ENCODE data around the gene MIEF2.

The MIEF2 gene

DNA sequence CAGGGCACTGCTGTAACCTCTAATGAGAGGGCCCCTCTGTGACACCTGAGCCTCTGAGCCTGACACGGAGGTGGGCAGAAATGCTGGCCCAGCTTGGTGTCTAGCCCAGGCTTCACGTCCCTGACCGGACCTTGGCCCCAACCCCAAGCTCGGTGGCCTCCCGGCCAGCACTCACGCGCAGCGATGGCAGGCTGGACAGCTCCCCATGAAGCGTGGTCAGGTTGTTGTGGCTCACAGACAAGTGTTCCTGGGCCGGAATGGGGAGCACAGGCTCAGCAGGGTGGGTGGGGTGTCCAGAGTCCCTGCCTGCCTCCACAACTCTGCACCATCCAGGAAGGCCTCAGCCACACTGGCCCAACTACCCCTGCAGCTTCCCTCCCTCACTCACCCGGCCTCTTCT lies 4.1 kb upstream of the MIEF2 start:
- peaks cover 46 to 54% of the 10 kb centered on the region in 2 donors for H3K36me3 ChIP-seq (replicated peaks in 1 of 2; ENCODE audit: control insufficient read depth in 2 of 2, insufficient read depth in 2 of 2, low read length in 2 of 2)
- peak overlapping the region; percentile 8 for H3K23ac ChIP-seq (ENCODE audit: low read depth, low read length, poor library complexity)
- H3K18ac ChIP-seq (ENCODE audit: low read length) = no peak overlapping the region
- H3K27me3 ChIP-seq (ENCODE audit: control insufficient read depth in 3 of 3, insufficient read depth in 3 of 3, low read depth in 1 of 3, low read length in 3 of 3) = no peaks in the 10 kb centered on the region
- no peak overlapping the region for H3K4ac ChIP-seq (ENCODE audit: low read length)
- H2BK120ac ChIP-seq (ENCODE audit: low read depth, low read length) = no peak overlapping the region
- no peak overlapping the region for H3K9ac ChIP-seq (ENCODE audit: low read depth, low read length, poor library complexity)
- H3K9me3 ChIP-seq (replicated peaks in 1 of 2; ENCODE audit: control insufficient read depth in 2 of 2, insufficient read depth in 1 of 2, low read depth in 1 of 2, low read length in 2 of 2) = no peaks in the 10 kb centered on the region
- peaks cover 21% of the 10 kb centered on the region for H3K79me1 ChIP-seq (ENCODE audit: low read depth, low read length)
- no peak overlapping the region for H2BK12ac ChIP-seq (ENCODE audit: low read length)
- no CpG with 5 or more reads among the region's 11 CpGs for WGBS, 2 donors (ENCODE audit: extremely low coverage in 2 of 2, insufficient read length in 2 of 2, insufficient replicate concordance in 1 of 2)
- no peak overlapping the region for H3K27ac ChIP-seq (replicated peaks; ENCODE audit: low read length)
- H2AK5ac ChIP-seq (ENCODE audit: low read depth, low read length) = no peak overlapping the region
- H2AFZ ChIP-seq (ENCODE audit: low read length) = no peak overlapping the region
- no peak overlapping the region for H4K8ac ChIP-seq (ENCODE audit: low read depth, low read length)
- H3K14ac ChIP-seq (ENCODE audit: low read length) = peak overlapping the region; percentile 71
- peaks cover 9 to 16% of the 10 kb centered on the region in 2 donors for H3K4me1 ChIP-seq (ENCODE audit: control insufficient read depth in 2 of 2, insufficient read depth in 1 of 2, low read depth in 1 of 2, low read length in 2 of 2)
- peak overlapping the region in 1 of 2 donors; percentile 37 for H3K4me3 ChIP-seq (ENCODE audit: low read length in 2 of 2)
- H2BK5ac ChIP-seq (ENCODE audit: low read length) = no peak overlapping the region
- no peak for DNase-seq (ENCODE audit: low spot score)
- H3K4me2 ChIP-seq (ENCODE audit: insufficient read depth, low read length, poor library complexity, severe bottlenecking) = peak overlapping the region; percentile 11
- H2BK15ac ChIP-seq (ENCODE audit: low read length) = no peak overlapping the region
- no peak overlapping the region for H4K91ac ChIP-seq (ENCODE audit: low read depth, low read length, poor library complexity)

DNA sequence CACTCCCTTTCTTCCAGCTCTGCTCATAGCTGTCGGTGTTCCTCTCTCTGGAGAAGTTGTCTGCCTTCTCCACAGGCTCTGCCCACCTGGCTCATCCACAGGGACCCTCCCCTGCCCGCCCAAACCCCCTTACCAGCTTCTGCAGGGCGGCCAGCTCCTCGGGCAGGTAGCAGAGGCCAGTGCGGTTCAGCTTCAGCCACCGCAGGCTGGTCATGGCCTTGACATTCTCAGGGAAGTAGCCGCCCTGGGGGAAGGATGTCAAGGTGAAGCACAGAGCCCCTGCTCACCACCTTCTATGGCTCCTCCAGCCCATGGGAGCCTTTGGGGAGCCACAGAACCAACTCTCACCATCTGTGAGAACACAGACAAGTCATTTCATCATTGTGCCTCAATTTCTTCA lies 3.7 kb upstream of the MIEF2 start:
- peak overlapping the region in 1 of 2 donors; percentile 37 for H3K4me3 ChIP-seq (ENCODE audit: low read length in 2 of 2)
- H3K4me2 ChIP-seq (ENCODE audit: insufficient read depth, low read length, poor library complexity, severe bottlenecking) = peak overlapping the region; percentile 87
- peak overlapping the region; percentile 71 for H3K14ac ChIP-seq (ENCODE audit: low read length)
- H2BK120ac ChIP-seq (ENCODE audit: low read depth, low read length) = no peak overlapping the region
- WGBS, 2 donors (ENCODE audit: extremely low coverage in 2 of 2, insufficient read length in 2 of 2, insufficient replicate concordance in 1 of 2) = no CpG with 5 or more reads among the region's 7 CpGs
- no peaks in the 10 kb centered on the region for H3K27me3 ChIP-seq (ENCODE audit: control insufficient read depth in 3 of 3, insufficient read depth in 3 of 3, low read depth in 1 of 3, low read length in 3 of 3)
- no peak overlapping the region for H2AK5ac ChIP-seq (ENCODE audit: low read depth, low read length)
- H3K4ac ChIP-seq (ENCODE audit: low read length) = no peak overlapping the region
- H2BK5ac ChIP-seq (ENCODE audit: low read length) = no peak overlapping the region
- H3K9me3 ChIP-seq (replicated peaks in 1 of 2; ENCODE audit: control insufficient read depth in 2 of 2, insufficient read depth in 1 of 2, low read depth in 1 of 2, low read length in 2 of 2) = no peaks in the 10 kb centered on the region
- no peak overlapping the region for H2BK12ac ChIP-seq (ENCODE audit: low read length)
- H3K79me1 ChIP-seq (ENCODE audit: low read depth, low read length) = peaks cover 21% of the 10 kb centered on the region
- H3K23ac ChIP-seq (ENCODE audit: low read depth, low read length, poor library complexity) = peak overlapping the region; percentile 8
- H3K36me3 ChIP-seq (replicated peaks in 1 of 2; ENCODE audit: control insufficient read depth in 2 of 2, insufficient read depth in 2 of 2, low read length in 2 of 2) = peaks cover 42 to 50% of the 10 kb centered on the region in 2 donors
- no peak overlapping the region for H3K27ac ChIP-seq (replicated peaks; ENCODE audit: low read length)
- peaks cover 11 to 20% of the 10 kb centered on the region in 2 donors for H3K4me1 ChIP-seq (ENCODE audit: control insufficient read depth in 2 of 2, insufficient read depth in 1 of 2, low read depth in 1 of 2, low read length in 2 of 2)
- H3K9ac ChIP-seq (ENCODE audit: low read depth, low read length, poor library complexity) = no peak overlapping the region
- H4K8ac ChIP-seq (ENCODE audit: low read depth, low read length) = no peak overlapping the region
- no peak overlapping the region for H2BK15ac ChIP-seq (ENCODE audit: low read length)
- DNase-seq (ENCODE audit: low spot score) = no peak
- H4K91ac ChIP-seq (ENCODE audit: low read depth, low read length, poor library complexity) = no peak overlapping the region
- H2AFZ ChIP-seq (ENCODE audit: low read length) = no peak overlapping the region
- H3K18ac ChIP-seq (ENCODE audit: low read length) = peak overlapping the region; percentile 28

DNA sequence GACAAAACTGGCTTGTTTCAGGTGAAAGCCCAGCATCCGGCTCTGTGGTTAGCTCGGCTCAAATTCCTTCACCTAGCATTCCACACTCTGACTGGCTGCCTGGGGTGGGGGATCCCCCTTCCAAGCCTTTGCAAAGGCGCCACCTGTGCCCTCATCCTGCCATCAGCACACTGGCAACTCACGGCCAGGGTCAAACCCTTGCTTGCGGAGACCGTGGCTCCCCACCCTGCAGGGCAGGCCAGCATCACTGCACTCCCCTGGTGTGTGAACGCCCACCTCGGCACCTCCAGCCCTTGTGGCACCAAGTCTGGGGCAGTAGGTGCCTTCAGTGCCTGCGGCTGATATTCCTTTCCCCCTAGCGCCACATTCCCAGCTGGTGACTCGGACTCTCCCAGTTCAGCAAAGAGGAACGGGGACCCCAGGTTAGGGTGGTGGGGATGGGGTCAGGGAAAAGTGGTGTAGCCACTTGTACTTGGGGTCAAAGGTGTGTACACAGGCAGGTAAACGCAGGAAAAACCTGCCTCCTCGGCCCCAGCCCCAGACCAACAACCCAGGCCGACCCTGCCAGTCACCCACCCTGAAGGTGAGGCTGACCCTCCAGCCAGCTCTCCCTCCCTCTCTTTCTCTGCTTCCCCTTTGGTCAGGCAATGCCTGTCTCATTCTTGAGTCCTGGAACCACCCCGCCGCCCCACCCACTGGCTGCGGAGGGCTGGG lies 3.0 kb upstream of the MIEF2 start:
- no peak for DNase-seq (ENCODE audit: low spot score)
- H2BK5ac ChIP-seq (ENCODE audit: low read length) = no peak overlapping the region
- peak overlapping the region; percentile 85 for H3K9ac ChIP-seq (ENCODE audit: low read depth, low read length, poor library complexity)
- peak overlapping the region; percentile 76 for H3K18ac ChIP-seq (ENCODE audit: low read length)
- H3K23ac ChIP-seq (ENCODE audit: low read depth, low read length, poor library complexity) = peak overlapping the region; percentile 47
- peaks cover 12 to 21% of the 10 kb centered on the region in 2 donors for H3K4me1 ChIP-seq (ENCODE audit: control insufficient read depth in 2 of 2, insufficient read depth in 1 of 2, low read depth in 1 of 2, low read length in 2 of 2)
- no peak overlapping the region for H3K4ac ChIP-seq (ENCODE audit: low read length)
- H4K91ac ChIP-seq (ENCODE audit: low read depth, low read length, poor library complexity) = no peak overlapping the region
- H3K36me3 ChIP-seq (replicated peaks in 1 of 2; ENCODE audit: control insufficient read depth in 2 of 2, insufficient read depth in 2 of 2, low read length in 2 of 2) = peaks cover 36 to 44% of the 10 kb centered on the region in 2 donors
- no peak overlapping the region for H4K8ac ChIP-seq (ENCODE audit: low read depth, low read length)
- no CpG with 5 or more reads among the region's 18 CpGs for WGBS, 2 donors (ENCODE audit: extremely low coverage in 2 of 2, insufficient read length in 2 of 2, insufficient replicate concordance in 1 of 2)
- no peak overlapping the region for H2BK15ac ChIP-seq (ENCODE audit: low read length)
- peak overlapping the region; percentile 86 to 98 for H3K4me3 ChIP-seq (ENCODE audit: low read length in 2 of 2)
- peak overlapping the region; percentile 87 for H3K4me2 ChIP-seq (ENCODE audit: insufficient read depth, low read length, poor library complexity, severe bottlenecking)
- peak overlapping the region; percentile 85 for H3K27ac ChIP-seq (replicated peaks; ENCODE audit: low read length)
- peak overlapping the region; percentile 96 for H2AFZ ChIP-seq (ENCODE audit: low read length)
- peaks cover 0 to under 1% (median 0%) of the 10 kb centered on the region in 3 experiments for H3K27me3 ChIP-seq (ENCODE audit: control insufficient read depth in 3 of 3, insufficient read depth in 3 of 3, low read depth in 1 of 3, low read length in 3 of 3)
- no peak overlapping the region for H2BK120ac ChIP-seq (ENCODE audit: low read depth, low read length)
- H2AK5ac ChIP-seq (ENCODE audit: low read depth, low read length) = peak overlapping the region; percentile 6
- peaks cover 21% of the 10 kb centered on the region for H3K79me1 ChIP-seq (ENCODE audit: low read depth, low read length)
- no peak overlapping the region for H2BK12ac ChIP-seq (ENCODE audit: low read length)
- H3K9me3 ChIP-seq (replicated peaks in 1 of 2; ENCODE audit: control insufficient read depth in 2 of 2, insufficient read depth in 1 of 2, low read depth in 1 of 2, low read length in 2 of 2) = no peaks in the 10 kb centered on the region
- no peak overlapping the region for H3K14ac ChIP-seq (ENCODE audit: low read length)

DNA sequence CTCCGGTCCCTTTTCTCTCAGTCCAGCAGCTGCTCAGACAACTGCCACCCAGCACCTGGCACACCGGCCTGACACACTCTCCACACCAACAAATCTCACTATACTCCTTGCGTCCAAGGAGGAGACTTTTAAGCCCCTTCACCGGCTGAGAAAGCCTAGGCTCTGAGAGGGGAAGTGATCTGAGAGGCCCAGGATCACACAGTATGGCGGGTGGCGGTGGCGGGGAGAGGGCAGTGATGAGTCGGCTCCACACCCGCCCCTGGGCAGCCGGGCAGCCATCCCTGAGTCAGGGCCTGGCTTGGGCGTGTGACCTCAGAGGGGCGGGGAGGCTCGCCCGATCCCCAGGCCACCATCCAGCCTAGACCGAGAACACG lies 2.5 kb upstream of the MIEF2 start:
- H4K91ac ChIP-seq (ENCODE audit: low read depth, low read length, poor library complexity) = no peak overlapping the region
- no peak for DNase-seq (ENCODE audit: low spot score)
- peak overlapping the region; percentile 93 for H3K23ac ChIP-seq (ENCODE audit: low read depth, low read length, poor library complexity)
- no peak overlapping the region for H4K8ac ChIP-seq (ENCODE audit: low read depth, low read length)
- peak overlapping the region; percentile 95 for H3K18ac ChIP-seq (ENCODE audit: low read length)
- H3K9me3 ChIP-seq (replicated peaks in 1 of 2; ENCODE audit: control insufficient read depth in 2 of 2, insufficient read depth in 1 of 2, low read depth in 1 of 2, low read length in 2 of 2) = no peaks in the 10 kb centered on the region
- H2BK15ac ChIP-seq (ENCODE audit: low read length) = no peak overlapping the region
- H2BK12ac ChIP-seq (ENCODE audit: low read length) = no peak overlapping the region
- peaks cover 0 to 2% (median 0%) of the 10 kb centered on the region in 3 experiments for H3K27me3 ChIP-seq (ENCODE audit: control insufficient read depth in 3 of 3, insufficient read depth in 3 of 3, low read depth in 1 of 3, low read length in 3 of 3)
- H3K14ac ChIP-seq (ENCODE audit: low read length) = peak overlapping the region; percentile 94
- WGBS, 2 donors (ENCODE audit: extremely low coverage in 2 of 2, insufficient read length in 2 of 2, insufficient replicate concordance in 1 of 2) = no CpG with 5 or more reads among the region's 16 CpGs
- peak overlapping the region; percentile 87 for H2BK5ac ChIP-seq (ENCODE audit: low read length)
- H2BK120ac ChIP-seq (ENCODE audit: low read depth, low read length) = peak overlapping the region; percentile 72
- H2AFZ ChIP-seq (ENCODE audit: low read length) = peak overlapping the region; percentile 96
- peak overlapping the region; percentile 87 for H3K4me2 ChIP-seq (ENCODE audit: insufficient read depth, low read length, poor library complexity, severe bottlenecking)
- H3K36me3 ChIP-seq (replicated peaks in 1 of 2; ENCODE audit: control insufficient read depth in 2 of 2, insufficient read depth in 2 of 2, low read length in 2 of 2) = peaks cover 34 to 41% of the 10 kb centered on the region in 2 donors
- peak overlapping the region; percentile 6 for H2AK5ac ChIP-seq (ENCODE audit: low read depth, low read length)
- peak overlapping the region; percentile 86 to 98 for H3K4me3 ChIP-seq (ENCODE audit: low read length in 2 of 2)
- H3K79me1 ChIP-seq (ENCODE audit: low read depth, low read length) = peaks cover 21% of the 10 kb centered on the region
- H3K4me1 ChIP-seq (ENCODE audit: control insufficient read depth in 2 of 2, insufficient read depth in 1 of 2, low read depth in 1 of 2, low read length in 2 of 2) = peaks cover 12 to 21% of the 10 kb centered on the region in 2 donors
- H3K4ac ChIP-seq (ENCODE audit: low read length) = no peak overlapping the region
- H3K9ac ChIP-seq (ENCODE audit: low read depth, low read length, poor library complexity) = peak overlapping the region; percentile 92
- peak overlapping the region; percentile 85 for H3K27ac ChIP-seq (replicated peaks; ENCODE audit: low read length)

All from neuronal stem cell (in vitro differentiated cells).